Liver (tissue), 3 donors: ENCODE data around the gene ZNF805.

Source experiments
- CTCF ChIP-seq: fragments of 150-350 bp; IDR thresholded peaks from 2 replicates; pipeline ENCODE4 v1.5.1; 2017; ENCODE audit warnings: improper control_type of control experiment, low read depth, low read length; ENCODE audit not compliant: missing input control
- FOXA2 ChIP-seq: IDR thresholded peaks from 2 replicates; pipeline ENCODE4 v1.6.1; 2016; ENCODE audit warnings: antibody characterized with exemption
- HNF4G ChIP-seq: IDR thresholded peaks from 2 replicates; pipeline ENCODE4 v1.6.1; 2016; ENCODE audit warnings: antibody characterized with exemption
- MAX ChIP-seq: IDR thresholded peaks from 2 replicates; pipeline ENCODE4 v1.6.1; 2016; ENCODE audit warnings: antibody characterized with exemption
- RXRA ChIP-seq, 2 donors: IDR thresholded peaks; 2 replicates each; pipeline ENCODE4 v1.6.1; 2017 to 2018; ENCODE audit warnings: antibody characterized with exemption in 2 of 2, mild to moderate bottlenecking in 1 of 2
- SP1 ChIP-seq: IDR thresholded peaks from 2 replicates; pipeline ENCODE4 v1.6.1; 2018; ENCODE audit warnings: antibody characterized with exemption, mild to moderate bottlenecking
- donor health status: healthy.
- donor health status: healthy.

GRCh38 chr19:57248646-57249045 is 8.2 kb downstream of the ZNF805 start:
- TF ChIP-seq CTCF: no peak
- no peak for TF ChIP-seq FOXA2
- TF ChIP-seq MAX: no peak
- TF ChIP-seq SP1: no peak
- TF ChIP-seq RXRA (IDR thresholded peaks at IDR 0.05): no peak
- TF ChIP-seq HNF4G: no peak
